ENCODE measurements around the gene DUOX2. TPM values are rescaled to one million over a fixed set of nuclear protein-coding genes. Genes with fewer than 3 reads are reported as not detected.

The DUOX2 gene
- not detected in 2 replicates for total RNA-seq

GRCh38 chr15:45114076-45114750, at the start of gene DUOX2, which contains the start of gene DUOXA2:
Gene DUOX2, minus strand, starts transcription at chr15:45114172. Its CDS starts 761 bp downstream, at chr15:45113411.
Gene DUOXA2, plus strand, starts transcription at chr15:45114326. Its CDS starts 280 bp downstream, at chr15:45114606.

GRCh38 chr15:45129651-45130129, 15.7 kb upstream of the DUOX2 start, which contains the start of the genes DUOX1 and DUOXA1:
Gene DUOX1, plus strand, starts transcription at chr15:45129994. Its CDS starts 1,973 bp downstream, at chr15:45131967.
Gene DUOXA1, minus strand, starts transcription at chr15:45129879. Its CDS starts 6,865 bp downstream, at chr15:45123014.

Other genes with a start within 250 kb of the DUOX2 start
- not detected in 2 replicates for gene TERB2, start 157.5 kb downstream of the DUOX2 start, total RNA-seq
- gene SORD, start 91.0 kb downstream of the DUOX2 start, total RNA-seq: 1.6 and 3.1 TPM in 2 replicates
- gene DUOXA2, start 154 bp upstream of the DUOX2 start, total RNA-seq: not detected in 2 replicates
- gene DUOXA1, start 15.7 kb upstream of the DUOX2 start, total RNA-seq: not detected in 2 replicates
- not detected in 2 replicates for gene DUOX1, start 15.8 kb upstream of the DUOX2 start, total RNA-seq
- 3.8 and 6.0 TPM in 2 replicates for gene SHF, start 73.8 kb upstream of the DUOX2 start, total RNA-seq
- gene SLC28A2, start 138.1 kb upstream of the DUOX2 start, total RNA-seq: not detected in 2 replicates